Non-pigmented ciliary epithelial cell (primary cell): ENCODE results near the gene SF3A2.

Experiments used
- DNase-seq: peaks from one replicate; pipeline ENCODE4 v3.0.0-alpha.2; 2010; ENCODE audit warnings: low read depth

Gene SF3A2

GRCh38 chr19:2253106-2254063 lies 16.8 kb downstream of the SF3A2 start:
- DNase-seq = no peak

- DNase-seq = no peak
These were observed 17.6 kb downstream of the SF3A2 start for GRCh38 chr19:2254064-2254872.

GRCh38 chr19:2255112-2255845 lies 18.7 kb downstream of the SF3A2 start:
- no peak for DNase-seq

GRCh38 chr19:2255982-2256685 lies 19.5 kb downstream of the SF3A2 start, which contains the start of gene JSRP1:
JSRP1 (minus strand) TSS chr19:2256417; CDS start chr19:2255314, 1,103 bp downstream.
- DNase-seq = no peak

- no peak for DNase-seq
These were observed 22.7 kb downstream of the SF3A2 start for GRCh38 chr19:2259336-2259735.

- no peak for DNase-seq
These were observed 23.7 kb downstream of the SF3A2 start for GRCh38 chr19:2260341-2260805.

- DNase-seq = no peak
These were observed 25.0 kb downstream of the SF3A2 start for GRCh38 chr19:2261438-2262172.

- no peak for DNase-seq
These were observed 29.8 kb downstream of the SF3A2 start for GRCh38 chr19:2266183-2266993.

- DNase-seq = no peak
These were observed 31.8 kb downstream of the SF3A2 start for GRCh38 chr19:2268480-2268830.

- no peak for DNase-seq
These were observed 32.2 kb downstream of the SF3A2 start for GRCh38 chr19:2268861-2269243.

- peak; percentile 67 for DNase-seq
These were observed 32.9 kb downstream of the SF3A2 start for GRCh38 chr19:2269244-2270156.

- no peak for DNase-seq
These were observed 33.5 kb downstream of the SF3A2 start for GRCh38 chr19:2270157-2270422.

- no peak for DNase-seq
These were observed 34.0 kb downstream of the SF3A2 start for GRCh38 chr19:2270423-2271233.

- DNase-seq = peak; percentile 55
These were observed 34.8 kb downstream of the SF3A2 start for GRCh38 chr19:2271234-2272103.

- no peak for DNase-seq
These were observed 36.9 kb downstream of the SF3A2 start for GRCh38 chr19:2273356-2274184.

GRCh38 chr19:2274185-2274711 lies 37.6 kb downstream of the SF3A2 start:
- no peak for DNase-seq
